ENCODE measurements around the gene ADM.

ADM gene

DNA sequence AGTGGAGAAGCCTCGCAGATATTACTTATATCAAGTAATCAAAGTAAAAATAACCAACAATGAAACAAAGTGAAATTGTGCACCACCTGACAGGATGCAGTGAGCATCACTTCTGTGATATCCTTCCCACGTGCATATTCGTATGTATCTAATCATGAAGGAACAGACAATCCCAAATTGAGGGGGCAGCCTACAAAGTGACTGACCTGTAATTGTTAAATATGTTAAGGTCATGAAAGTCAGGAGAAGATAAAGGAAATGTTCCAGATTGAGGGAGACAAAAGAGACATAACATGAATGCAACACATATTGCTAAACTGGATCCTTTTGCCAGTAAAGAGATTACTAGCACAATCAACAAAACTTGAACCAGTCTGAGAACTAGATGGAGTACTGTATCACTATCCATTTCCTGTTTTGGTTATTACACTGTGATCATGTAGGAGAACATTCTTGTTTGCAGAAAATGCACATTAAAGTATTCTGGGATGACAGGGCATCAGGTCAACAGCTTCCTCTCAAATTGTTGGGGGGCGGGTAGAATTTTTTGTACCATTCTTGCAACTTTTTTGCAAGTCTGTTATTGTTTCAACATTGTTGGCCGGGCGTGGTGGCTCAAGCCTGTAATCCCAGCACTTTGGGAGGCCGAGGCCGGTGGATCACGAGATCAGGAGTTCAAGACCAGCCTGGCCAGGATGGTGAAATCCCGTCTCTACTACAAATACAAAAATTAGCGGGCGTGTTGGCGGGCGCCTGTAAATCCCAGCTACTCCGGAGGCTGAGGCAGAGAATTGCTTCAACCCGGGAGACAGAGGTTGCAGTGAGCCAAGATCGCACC lies 12.9 kb upstream of the ADM start:
- DNase-seq: no peak

DNA sequence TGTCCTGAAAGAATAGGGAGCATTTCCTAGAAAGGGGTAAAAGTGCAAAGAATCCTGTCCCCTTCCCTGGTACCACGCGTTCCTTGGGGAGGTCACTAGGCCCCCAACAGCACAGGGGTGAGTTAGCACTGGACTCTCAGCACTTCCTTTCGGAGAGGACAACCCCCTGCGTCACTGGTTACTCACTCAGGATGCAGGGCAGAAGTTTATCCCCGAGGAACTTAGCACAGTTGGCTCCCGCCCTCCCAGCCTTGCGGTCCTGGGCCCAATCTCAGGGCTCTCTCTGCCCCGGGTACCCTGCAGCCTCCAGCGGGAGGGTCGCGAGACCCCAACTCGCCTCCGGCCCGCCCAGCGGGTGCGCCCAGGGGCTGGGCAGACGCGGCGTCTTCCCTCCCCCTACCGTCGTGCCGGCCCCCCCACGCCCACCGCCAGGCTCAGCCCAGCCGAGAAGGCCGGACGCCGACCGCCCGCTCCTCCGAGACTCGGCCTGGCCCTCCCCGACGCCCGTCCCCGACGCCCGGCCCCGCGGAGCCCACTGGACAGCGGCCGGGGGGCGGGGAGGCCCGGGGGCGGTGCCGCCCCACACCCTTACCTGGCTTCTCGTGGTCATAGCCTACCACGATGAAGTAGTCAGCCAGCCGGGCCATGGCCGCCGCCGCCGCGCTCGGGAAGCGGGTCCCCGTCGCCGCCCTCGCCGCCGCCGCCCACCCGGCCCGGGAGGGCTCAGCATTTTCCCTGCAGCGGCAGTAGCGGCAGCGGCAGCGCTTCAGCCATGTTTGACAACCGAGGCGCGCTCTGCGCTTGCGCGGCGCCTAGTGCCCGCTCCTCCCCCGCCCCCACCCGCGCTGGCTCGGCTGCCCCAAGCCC lies 11.2 kb upstream of the ADM start, which contains the start of gene SBF2:
SBF2 (minus strand) TSS at position 797 of the 867 bp plus-strand sequence; CDS start at position 647, 150 bp downstream.
- peak; percentile 65 for DNase-seq

DNA sequence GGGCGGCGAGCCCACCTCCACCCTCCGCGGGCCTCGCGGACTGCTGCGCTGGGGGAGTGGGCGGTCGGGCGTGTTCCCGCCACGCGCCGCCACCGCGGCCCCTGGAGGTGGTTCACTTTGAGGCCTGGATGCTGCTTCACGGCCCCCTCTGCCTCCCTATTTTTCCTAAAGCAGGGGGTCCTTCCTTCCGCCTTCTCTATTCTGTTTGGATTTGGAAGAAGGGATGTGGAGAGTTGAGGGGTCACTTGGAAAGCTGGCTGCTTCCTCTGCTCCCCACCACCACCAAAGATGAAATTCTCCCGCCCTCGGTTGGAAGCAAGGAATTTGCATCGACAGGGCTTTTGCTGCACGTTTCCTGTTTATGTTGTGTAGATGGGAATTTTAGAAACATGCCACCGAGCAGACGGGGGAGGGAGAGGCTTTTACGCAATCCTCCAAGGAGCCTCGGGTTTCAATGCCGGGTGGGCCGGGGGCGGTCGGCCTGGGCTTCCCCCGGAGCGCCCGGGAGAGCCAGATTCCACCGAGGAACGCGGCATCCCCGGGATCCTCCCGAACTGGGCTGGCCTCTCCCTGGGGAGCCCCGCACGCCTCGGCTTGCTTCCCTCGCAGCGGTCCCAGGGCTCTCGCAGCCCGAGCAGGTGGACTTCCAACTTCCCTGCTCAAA lies 10.5 kb upstream of the ADM start:
- DNase-seq: peak; percentile 28

DNA sequence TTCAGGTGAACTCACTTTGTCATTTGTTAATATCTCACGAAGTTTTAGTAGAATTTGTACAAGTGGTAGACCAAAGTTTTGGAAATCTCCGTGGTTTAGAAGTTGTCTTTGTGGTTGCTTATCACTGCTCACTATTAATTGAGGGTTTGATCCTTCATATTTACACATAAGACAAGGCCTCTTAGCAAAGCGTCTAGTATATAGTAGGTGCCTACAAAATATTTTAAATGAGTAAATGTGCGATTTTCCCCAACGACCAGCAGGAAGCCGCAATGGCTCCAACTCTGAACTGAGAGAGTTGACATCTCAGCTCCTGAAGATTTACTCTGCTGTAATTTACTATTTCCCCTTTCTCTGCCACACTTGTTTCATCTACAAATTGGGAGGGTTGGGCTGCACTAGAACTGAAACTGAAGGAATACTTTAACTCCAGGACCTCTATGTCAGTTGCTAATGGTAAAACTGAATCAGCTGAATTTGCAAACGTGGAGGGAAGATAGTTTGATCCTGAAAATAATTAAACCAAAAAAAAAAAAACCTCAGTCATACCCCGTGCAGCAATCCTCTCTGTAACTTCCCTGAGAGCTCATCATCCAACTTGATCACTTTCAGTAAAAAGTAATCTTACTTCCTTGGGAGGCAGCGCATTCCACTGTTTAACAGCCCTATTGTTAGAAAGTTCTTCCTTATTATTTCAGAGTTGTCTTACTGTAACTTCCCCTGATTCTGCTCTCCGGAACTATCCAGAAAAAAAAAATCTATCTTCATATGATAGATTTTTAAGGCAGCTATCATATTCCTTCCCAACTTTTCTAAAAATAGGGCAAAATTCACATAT lies 9.6 kb upstream of the ADM start:
- DNase-seq: no peak

DNA sequence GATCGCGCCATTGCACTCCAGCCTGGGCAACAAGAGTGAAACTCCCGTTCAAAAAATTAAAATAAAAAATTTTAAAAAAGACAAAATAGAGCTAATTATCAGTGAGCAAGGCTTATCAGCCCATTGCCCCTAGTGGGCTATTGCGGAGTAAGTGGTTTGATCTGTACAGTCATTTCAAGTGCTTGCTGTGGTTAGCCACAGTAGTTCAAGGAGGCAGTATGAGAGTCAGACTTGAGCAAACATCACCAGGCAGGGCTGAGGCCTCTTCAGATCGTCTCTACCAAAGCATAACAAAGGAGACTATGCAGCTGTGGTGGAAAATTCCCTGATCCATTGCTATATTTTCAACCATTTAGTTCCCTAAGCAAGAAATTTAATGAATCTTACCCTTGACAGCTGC lies 6.5 kb upstream of the ADM start:
- DNase-seq: no peak

- no peak for DNase-seq
These were observed 3.1 kb upstream of the ADM start for GRCh38 chr11:10301656-10302358.

GRCh38 chr11:10302359-10302743 lies 2.5 kb upstream of the ADM start:
- no peak for DNase-seq

- no peak for DNase-seq
These were observed 1.9 kb upstream of the ADM start for GRCh38 chr11:10302744-10303557.

- no peak for DNase-seq
These were observed 1.1 kb upstream of the ADM start for GRCh38 chr11:10303558-10304363.

DNA sequence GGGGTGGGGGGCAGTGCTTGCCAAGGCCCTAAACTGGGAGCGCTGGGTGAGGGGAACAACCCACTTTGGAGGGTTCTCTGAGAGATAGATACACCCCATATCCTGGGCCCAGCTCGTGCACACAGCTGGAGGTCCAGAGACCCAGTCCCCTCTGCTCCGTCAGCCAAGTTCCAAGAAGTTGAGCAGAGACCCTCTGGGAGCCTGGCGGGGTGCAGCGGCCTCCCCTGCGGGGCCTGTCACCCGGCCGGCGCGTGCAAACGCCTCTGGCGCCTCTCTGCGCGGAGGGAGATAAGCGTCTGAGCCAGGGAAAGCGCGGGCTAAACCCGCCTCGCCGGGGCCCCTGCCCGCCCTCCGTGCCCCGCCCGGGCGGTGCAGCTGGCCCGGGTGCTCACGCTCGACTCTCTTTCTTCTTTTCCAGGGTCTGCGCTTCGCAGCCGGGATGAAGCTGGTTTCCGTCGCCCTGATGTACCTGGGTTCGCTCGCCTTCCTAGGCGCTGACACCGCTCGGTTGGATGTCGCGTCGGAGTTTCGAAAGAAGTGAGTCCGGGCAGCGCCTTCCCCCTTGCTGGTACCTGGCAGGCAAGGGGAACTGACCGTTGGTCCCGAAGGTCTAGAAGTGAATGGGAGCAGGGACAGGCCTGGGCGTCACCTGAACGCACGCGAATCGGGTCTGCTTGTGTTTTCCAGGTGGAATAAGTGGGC lies 540 bp downstream of the ADM start:
- peak; percentile 96 for DNase-seq

DNA sequence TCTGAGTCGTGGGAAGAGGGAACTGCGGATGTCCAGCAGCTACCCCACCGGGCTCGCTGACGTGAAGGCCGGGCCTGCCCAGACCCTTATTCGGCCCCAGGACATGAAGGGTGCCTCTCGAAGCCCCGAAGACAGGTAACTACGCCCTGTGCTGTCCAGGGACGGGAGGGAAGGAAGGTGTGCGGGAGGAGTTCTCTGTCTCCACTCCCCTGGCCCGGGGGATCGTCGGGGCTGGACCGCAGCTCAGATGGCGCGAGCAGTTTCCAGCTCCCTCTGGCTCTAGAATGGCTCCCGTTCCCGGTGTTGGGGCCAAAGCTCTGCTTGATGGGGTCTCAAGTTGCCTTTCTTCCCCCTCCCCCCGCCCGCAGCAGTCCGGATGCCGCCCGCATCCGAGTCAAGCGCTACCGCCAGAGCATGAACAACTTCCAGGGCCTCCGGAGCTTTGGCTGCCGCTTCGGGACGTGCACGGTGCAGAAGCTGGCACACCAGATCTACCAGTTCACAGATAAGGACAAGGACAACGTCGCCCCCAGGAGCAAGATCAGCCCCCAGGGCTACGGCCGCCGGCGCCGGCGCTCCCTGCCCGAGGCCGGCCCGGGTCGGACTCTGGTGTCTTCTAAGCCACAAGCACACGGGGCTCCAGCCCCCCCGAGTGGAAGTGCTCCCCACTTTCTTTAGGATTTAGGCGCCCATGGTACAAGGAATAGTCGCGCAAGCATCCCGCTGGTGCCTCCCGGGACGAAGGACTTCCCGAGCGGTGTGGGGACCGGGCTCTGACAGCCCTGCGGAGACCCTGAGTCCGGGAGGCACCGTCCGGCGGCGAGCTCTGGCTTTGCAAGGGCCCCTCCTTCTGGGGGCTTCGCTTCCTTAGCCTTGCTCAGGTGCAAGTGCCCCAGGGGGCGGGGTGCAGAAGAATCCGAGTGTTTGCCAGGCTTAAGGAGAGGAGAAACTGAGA lies 1.4 kb downstream of the ADM start:
- DNase-seq: no peak

DNA sequence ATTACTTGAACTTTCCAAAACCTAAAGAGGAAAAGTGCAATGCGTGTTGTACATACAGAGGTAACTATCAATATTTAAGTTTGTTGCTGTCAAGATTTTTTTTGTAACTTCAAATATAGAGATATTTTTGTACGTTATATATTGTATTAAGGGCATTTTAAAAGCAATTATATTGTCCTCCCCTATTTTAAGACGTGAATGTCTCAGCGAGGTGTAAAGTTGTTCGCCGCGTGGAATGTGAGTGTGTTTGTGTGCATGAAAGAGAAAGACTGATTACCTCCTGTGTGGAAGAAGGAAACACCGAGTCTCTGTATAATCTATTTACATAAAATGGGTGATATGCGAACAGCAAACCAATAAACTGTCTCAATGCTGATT lies 2.1 kb downstream of the ADM start:
- no peak for DNase-seq

- peak; percentile 76 for DNase-seq
These were observed 2.7 kb downstream of the ADM start for GRCh38 chr11:10307400-10308200.

DNA sequence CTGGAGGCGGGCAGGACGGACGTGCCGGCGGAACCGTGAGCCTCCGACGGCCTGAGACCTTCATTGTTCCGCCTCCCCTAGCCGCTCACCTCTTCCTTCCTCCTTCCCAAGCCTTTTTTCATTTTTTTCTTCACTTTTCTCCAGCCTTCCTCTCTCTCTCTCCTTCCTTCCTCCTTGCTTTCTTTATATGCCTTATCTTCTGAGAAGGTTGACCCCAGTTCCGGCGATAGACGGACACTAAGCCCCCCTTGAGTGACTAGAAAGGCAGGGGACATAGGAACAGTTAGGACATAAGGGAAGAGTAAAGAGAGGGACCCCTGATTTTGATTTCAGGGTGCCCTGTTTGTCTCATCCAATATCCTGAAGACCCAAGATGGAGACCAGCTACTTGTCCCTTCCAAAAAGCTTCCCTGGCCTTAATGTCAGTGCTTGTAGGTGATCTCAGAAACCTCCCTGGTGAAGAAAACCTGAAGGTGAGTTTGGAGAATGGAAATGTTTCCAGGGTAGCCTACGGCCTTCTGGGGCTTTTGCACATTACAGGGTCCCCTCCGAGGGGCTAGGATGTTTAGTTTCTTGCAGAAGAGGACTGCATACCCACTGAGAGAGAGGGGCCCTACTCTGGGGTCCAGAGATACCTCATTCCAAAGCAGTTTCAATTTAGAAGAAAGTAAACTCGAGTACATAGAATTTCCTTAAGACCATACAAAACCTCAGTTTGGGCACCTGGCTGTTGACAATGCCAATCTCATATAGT lies 3.5 kb downstream of the ADM start:
- DNase-seq: no peak

DNA sequence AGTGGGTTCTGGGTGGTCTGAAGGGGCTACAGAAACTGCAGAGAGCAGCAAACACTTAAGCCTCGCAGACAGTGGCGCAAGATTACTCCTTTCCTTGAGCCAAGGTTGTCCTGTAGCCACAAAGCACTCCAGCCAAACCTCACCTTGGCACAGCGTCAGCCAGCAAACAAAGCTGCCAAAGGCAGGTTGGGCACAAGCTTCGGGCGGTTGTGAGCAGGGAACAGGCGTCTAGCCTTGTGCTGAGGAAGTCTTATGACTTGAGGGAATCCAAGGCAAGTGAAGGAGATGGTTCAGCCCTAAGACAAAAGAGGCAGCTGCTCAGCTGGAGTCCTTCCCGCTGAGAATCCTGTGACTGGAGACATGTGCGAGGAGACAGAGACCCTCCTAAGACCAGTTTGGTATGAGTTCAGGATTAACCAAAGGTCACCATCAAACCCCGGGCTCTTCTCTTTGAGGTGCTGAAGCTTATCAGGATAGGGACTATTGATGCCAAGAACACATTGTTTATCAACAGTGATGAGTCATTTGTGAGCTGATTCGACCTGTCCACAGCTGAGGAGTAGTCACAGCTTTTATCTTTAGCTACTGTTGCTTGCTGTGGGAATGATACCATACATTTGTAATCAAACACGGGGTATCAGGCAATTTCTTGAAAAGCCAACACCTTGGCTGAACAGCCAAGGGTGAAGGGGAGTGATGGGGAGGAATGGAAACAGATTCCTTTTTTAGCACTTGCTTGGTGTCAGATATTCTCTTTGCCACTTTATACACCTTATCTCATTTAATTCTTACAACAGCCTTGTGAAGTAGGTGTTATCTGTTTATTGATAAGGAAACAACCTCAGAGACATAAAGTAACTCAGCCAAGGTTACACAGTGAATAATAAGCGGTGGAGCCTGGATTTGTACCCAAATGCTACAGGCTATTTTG lies 4.6 kb downstream of the ADM start:
- DNase-seq: peak; percentile 57
